Measurements from ENCODE around the gene IL36G. TPM values are rescaled to one million over a fixed set of nuclear protein-coding genes. Genes with fewer than 3 reads are reported as not detected.

IL36G gene
- total RNA-seq, 1 donor from 2014 or later, result not detected

- Histone ChIP-seq H3K27me3 (ENCODE audit: control insufficient read depth in 3 of 3, insufficient read depth in 3 of 3, low read length in 3 of 3) (peaks cover 0 to 3% (median 0%) of the 10 kb centered on the region in 3 donors), H3K9ac (ENCODE audit: low read depth in 1 of 3, low read length in 3 of 3) (no peak overlapping the region), H3K27ac (ENCODE audit: low read depth, low read length) (no peak overlapping the region), H3K36me3 (ENCODE audit: control insufficient read depth in 3 of 3, insufficient read depth in 3 of 3, low read length in 3 of 3) (no peaks in the 10 kb centered on the region), H3K4me1 (ENCODE audit: control insufficient read depth in 3 of 3, insufficient read depth in 3 of 3, low read length in 3 of 3) (no peaks in the 10 kb centered on the region), H3K9me3 (ENCODE audit: control insufficient read depth in 3 of 3, low read length in 3 of 3) (no peaks in the 10 kb centered on the region), H3K4me3 (ENCODE audit: low read length in 3 of 3) (no peak overlapping the region)
Observed at GRCh38 chr2:112967023-112967422, 10.8 kb upstream of the IL36G start.

DNA sequence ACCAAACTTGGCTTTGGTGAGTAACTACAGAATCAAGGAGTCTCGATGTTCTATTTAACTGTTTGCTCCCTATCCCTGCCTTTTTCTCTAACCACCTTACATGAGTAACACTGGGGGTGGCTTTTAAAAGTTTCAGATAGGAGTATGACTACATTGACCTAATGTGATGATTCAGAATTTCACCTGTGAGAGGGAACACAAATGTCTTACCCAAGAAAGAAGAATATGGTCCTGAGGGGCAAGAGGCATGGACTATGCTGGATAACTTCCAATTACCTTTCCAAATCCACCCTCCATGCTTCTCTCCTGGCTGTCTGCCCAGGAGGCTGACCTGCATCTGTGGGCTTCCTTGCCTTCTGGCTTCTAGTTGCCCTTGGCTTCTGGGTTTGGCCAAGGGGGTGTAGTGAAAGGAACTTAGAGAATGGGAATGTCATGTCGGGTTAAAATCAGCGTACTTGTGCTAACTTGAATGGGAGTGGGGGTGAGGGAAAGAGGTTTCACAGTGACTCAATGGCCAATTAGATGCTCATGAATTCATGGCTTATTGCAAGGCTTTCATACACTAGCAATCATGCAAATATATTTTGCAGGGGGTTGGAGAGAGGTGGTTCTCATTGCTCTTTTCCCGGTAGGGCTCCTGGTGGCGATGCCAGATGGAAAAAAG lies 5.3 kb upstream of the IL36G start:
- H3K27ac ChIP-seq (ENCODE audit: low read depth, low read length), result no peak overlapping the region
- H3K4me3 ChIP-seq (ENCODE audit: low read length in 3 of 3), result no peak overlapping the region
- no peak overlapping the region for H3K9ac ChIP-seq (ENCODE audit: low read depth in 1 of 3, low read length in 3 of 3)
- H3K4me1 ChIP-seq (ENCODE audit: control insufficient read depth in 3 of 3, insufficient read depth in 3 of 3, low read length in 3 of 3), result no peaks in the 10 kb centered on the region
- peaks cover 0 to 4% (median 0%) of the 10 kb centered on the region in 3 donors for H3K27me3 ChIP-seq (ENCODE audit: control insufficient read depth in 3 of 3, insufficient read depth in 3 of 3, low read length in 3 of 3)
- H3K36me3 ChIP-seq (ENCODE audit: control insufficient read depth in 3 of 3, insufficient read depth in 3 of 3, low read length in 3 of 3), result no peaks in the 10 kb centered on the region
- no peaks in the 10 kb centered on the region for H3K9me3 ChIP-seq (ENCODE audit: control insufficient read depth in 3 of 3, low read length in 3 of 3)

DNA sequence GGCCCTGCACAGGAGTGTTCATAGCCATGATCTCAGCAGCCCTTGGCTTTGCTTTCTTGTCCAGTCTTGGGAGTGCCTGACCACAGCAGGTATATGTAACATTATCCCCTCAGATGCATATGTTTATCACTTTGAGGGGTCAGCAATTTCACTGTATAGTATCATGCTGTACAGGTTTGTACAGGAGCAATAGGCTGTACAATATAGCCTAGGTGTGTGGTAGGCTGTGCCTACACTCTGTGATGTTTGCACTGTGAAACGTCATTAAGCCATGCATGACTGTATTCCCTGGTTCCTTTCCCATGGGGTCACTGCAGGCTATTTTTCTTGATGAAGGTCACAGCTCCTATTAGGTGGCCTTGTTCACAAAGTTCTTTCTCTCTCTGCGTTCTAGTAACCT lies 4.7 kb upstream of the IL36G start:
- Histone ChIP-seq H3K27ac (ENCODE audit: low read depth, low read length) (no peak overlapping the region), H3K36me3 (ENCODE audit: control insufficient read depth in 3 of 3, insufficient read depth in 3 of 3, low read length in 3 of 3) (no peaks in the 10 kb centered on the region), H3K27me3 (ENCODE audit: control insufficient read depth in 3 of 3, insufficient read depth in 3 of 3, low read length in 3 of 3) (peaks cover 0 to 4% (median 0%) of the 10 kb centered on the region in 3 donors), H3K4me1 (ENCODE audit: control insufficient read depth in 3 of 3, insufficient read depth in 3 of 3, low read length in 3 of 3) (no peaks in the 10 kb centered on the region), H3K4me3 (ENCODE audit: low read length in 3 of 3) (no peak overlapping the region), H3K9ac (ENCODE audit: low read depth in 1 of 3, low read length in 3 of 3) (no peak overlapping the region), H3K9me3 (ENCODE audit: control insufficient read depth in 3 of 3, low read length in 3 of 3) (no peaks in the 10 kb centered on the region)

DNA sequence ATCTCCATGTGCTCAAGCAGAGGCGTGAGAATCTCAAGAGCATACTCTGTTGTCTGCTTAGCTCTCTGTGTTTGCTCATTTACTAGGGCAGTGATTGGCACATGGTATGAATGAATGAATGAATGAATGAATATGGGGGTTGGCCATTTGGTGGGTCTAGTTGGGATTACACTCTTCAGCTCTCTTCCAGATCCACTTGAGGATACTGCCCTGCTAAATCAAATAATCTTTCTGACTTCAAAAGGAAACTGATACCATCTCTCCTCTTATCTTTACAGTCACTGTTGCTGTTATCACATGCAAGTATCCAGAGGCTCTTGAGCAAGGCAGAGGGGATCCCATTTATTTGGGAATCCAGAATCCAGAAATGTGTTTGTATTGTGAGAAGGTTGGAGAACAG lies 1.9 kb downstream of the IL36G start:
- Histone ChIP-seq H3K9ac (ENCODE audit: low read depth in 1 of 3, low read length in 3 of 3) (no peak overlapping the region), H3K27me3 (ENCODE audit: control insufficient read depth in 3 of 3, insufficient read depth in 3 of 3, low read length in 3 of 3) (peaks cover 0 to 2% (median 0%) of the 10 kb centered on the region in 3 donors), H3K4me3 (ENCODE audit: low read length in 3 of 3) (no peak overlapping the region)

GRCh38 chr2:112980537-112980936 lies 2.7 kb downstream of the IL36G start:
- Histone ChIP-seq H3K9ac (ENCODE audit: low read depth in 1 of 3, low read length in 3 of 3) (no peak overlapping the region), H3K36me3 (ENCODE audit: control insufficient read depth in 3 of 3, insufficient read depth in 3 of 3, low read length in 3 of 3) (no peaks in the 10 kb centered on the region), H3K4me1 (ENCODE audit: control insufficient read depth in 3 of 3, insufficient read depth in 3 of 3, low read length in 3 of 3) (no peaks in the 10 kb centered on the region), H3K27ac (ENCODE audit: low read depth, low read length) (no peak overlapping the region), H3K9me3 (ENCODE audit: control insufficient read depth in 3 of 3, low read length in 3 of 3) (no peaks in the 10 kb centered on the region), H3K27me3 (ENCODE audit: control insufficient read depth in 3 of 3, insufficient read depth in 3 of 3, low read length in 3 of 3) (peaks cover 0 to 2% (median 0%) of the 10 kb centered on the region in 3 donors), H3K4me3 (ENCODE audit: low read length in 3 of 3) (no peak overlapping the region)

More for the DNA sequence above, 1.9 kb downstream of the IL36G start:
- Histone ChIP-seq H3K36me3 (ENCODE audit: control insufficient read depth in 3 of 3, insufficient read depth in 3 of 3, low read length in 3 of 3) (no peaks in the 10 kb centered on the region), H3K27ac (ENCODE audit: low read depth, low read length) (no peak overlapping the region), H3K9me3 (ENCODE audit: control insufficient read depth in 3 of 3, low read length in 3 of 3) (no peaks in the 10 kb centered on the region), H3K4me1 (ENCODE audit: control insufficient read depth in 3 of 3, insufficient read depth in 3 of 3, low read length in 3 of 3) (no peaks in the 10 kb centered on the region)

- Histone ChIP-seq H3K4me1 (ENCODE audit: control insufficient read depth in 3 of 3, insufficient read depth in 3 of 3, low read length in 3 of 3) (no peaks in the 10 kb centered on the region), H3K4me3 (ENCODE audit: low read length in 3 of 3) (no peak overlapping the region), H3K9me3 (ENCODE audit: control insufficient read depth in 3 of 3, low read length in 3 of 3) (no peaks in the 10 kb centered on the region), H3K9ac (ENCODE audit: low read depth in 1 of 3, low read length in 3 of 3) (no peak overlapping the region), H3K27ac (ENCODE audit: low read depth, low read length) (no peak overlapping the region), H3K27me3 (ENCODE audit: control insufficient read depth in 3 of 3, insufficient read depth in 3 of 3, low read length in 3 of 3) (no peaks in the 10 kb centered on the region), H3K36me3 (ENCODE audit: control insufficient read depth in 3 of 3, insufficient read depth in 3 of 3, low read length in 3 of 3) (no peaks in the 10 kb centered on the region)
Observed at GRCh38 chr2:112985090-112985489, 7.3 kb downstream of the IL36G start.

DNA sequence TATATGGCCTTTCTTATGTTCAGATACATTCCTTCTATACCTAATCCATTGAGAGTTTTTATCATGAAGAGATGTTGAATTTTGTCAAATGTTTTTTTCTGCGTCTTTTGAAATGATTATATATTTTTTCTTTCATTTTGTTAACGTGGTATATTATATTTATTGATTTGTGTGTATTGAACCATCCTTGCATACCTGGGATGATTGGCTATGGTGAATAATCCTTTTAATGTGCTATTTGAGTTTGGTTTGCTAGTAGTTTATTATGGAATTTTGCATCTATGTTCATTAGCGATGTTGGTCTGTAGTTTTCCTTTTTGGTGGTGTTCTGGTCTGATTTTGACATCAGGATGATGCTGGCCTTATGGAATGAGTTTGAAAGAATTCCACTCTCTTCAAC lies 11.8 kb downstream of the IL36G start:
- peaks cover 3 to 9% (median 7%) of the 10 kb centered on the region in 3 donors for H3K9me3 ChIP-seq (ENCODE audit: control insufficient read depth in 3 of 3, low read length in 3 of 3)
- H3K4me1 ChIP-seq (ENCODE audit: control insufficient read depth in 3 of 3, insufficient read depth in 3 of 3, low read length in 3 of 3), result no peaks in the 10 kb centered on the region
- H3K27me3 ChIP-seq (ENCODE audit: control insufficient read depth in 3 of 3, insufficient read depth in 3 of 3, low read length in 3 of 3), result no peaks in the 10 kb centered on the region
- no peak overlapping the region for H3K4me3 ChIP-seq (ENCODE audit: low read length in 3 of 3)
- no peak overlapping the region for H3K9ac ChIP-seq (ENCODE audit: low read depth in 1 of 3, low read length in 3 of 3)
- H3K27ac ChIP-seq (ENCODE audit: low read depth, low read length), result no peak overlapping the region
- H3K36me3 ChIP-seq (ENCODE audit: control insufficient read depth in 3 of 3, insufficient read depth in 3 of 3, low read length in 3 of 3), result no peaks in the 10 kb centered on the region

GRCh38 chr2:112993831-112994230 lies 16.0 kb downstream of the IL36G start:
- H3K9ac ChIP-seq (ENCODE audit: low read depth in 1 of 3, low read length in 3 of 3), result no peak overlapping the region
- H3K36me3 ChIP-seq (ENCODE audit: control insufficient read depth in 3 of 3, insufficient read depth in 3 of 3, low read length in 3 of 3), result no peaks in the 10 kb centered on the region
- no peaks in the 10 kb centered on the region for H3K27me3 ChIP-seq (ENCODE audit: control insufficient read depth in 3 of 3, insufficient read depth in 3 of 3, low read length in 3 of 3)
- H3K9me3 ChIP-seq (ENCODE audit: control insufficient read depth in 3 of 3, low read length in 3 of 3), result peaks cover 3 to 9% (median 7%) of the 10 kb centered on the region in 3 donors
- no peak overlapping the region for H3K4me3 ChIP-seq (ENCODE audit: low read length in 3 of 3)
- H3K4me1 ChIP-seq (ENCODE audit: control insufficient read depth in 3 of 3, insufficient read depth in 3 of 3, low read length in 3 of 3), result no peaks in the 10 kb centered on the region
- H3K27ac ChIP-seq (ENCODE audit: low read depth, low read length), result no peak overlapping the region

DNA sequence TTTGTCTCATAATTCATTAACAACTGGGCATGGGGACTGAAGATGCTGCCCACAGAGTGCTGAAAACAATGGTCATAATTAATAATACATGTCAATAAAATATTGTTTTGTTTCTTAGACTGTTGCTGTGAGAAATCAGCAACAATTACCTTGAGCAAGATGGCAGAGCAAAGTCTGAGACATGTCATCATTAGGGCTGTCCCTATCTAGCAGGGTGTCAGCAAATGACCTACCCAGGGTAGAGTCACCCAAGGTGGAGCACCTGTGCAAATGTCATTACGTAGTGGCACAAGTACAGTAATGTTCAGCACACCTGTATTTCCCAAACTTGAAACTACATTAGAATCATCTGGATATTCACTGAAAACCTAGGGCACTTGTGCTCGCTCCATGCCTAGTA lies 16.8 kb downstream of the IL36G start:
- Histone ChIP-seq H3K36me3 (ENCODE audit: control insufficient read depth in 3 of 3, insufficient read depth in 3 of 3, low read length in 3 of 3) (no peaks in the 10 kb centered on the region), H3K9me3 (ENCODE audit: control insufficient read depth in 3 of 3, low read length in 3 of 3) (peaks cover 4 to 9% (median 8%) of the 10 kb centered on the region in 3 donors), H3K4me1 (ENCODE audit: control insufficient read depth in 3 of 3, insufficient read depth in 3 of 3, low read length in 3 of 3) (no peaks in the 10 kb centered on the region), H3K4me3 (ENCODE audit: low read length in 3 of 3) (no peak overlapping the region), H3K27ac (ENCODE audit: low read depth, low read length) (no peak overlapping the region), H3K27me3 (ENCODE audit: control insufficient read depth in 3 of 3, insufficient read depth in 3 of 3, low read length in 3 of 3) (no peaks in the 10 kb centered on the region), H3K9ac (ENCODE audit: low read depth in 1 of 3, low read length in 3 of 3) (no peak overlapping the region)

- no peak overlapping the region for H3K9ac ChIP-seq (ENCODE audit: low read depth in 1 of 3, low read length in 3 of 3)
- H3K4me3 ChIP-seq (ENCODE audit: low read length in 3 of 3), result no peak overlapping the region
- H3K4me1 ChIP-seq (ENCODE audit: control insufficient read depth in 3 of 3, insufficient read depth in 3 of 3, low read length in 3 of 3), result no peaks in the 10 kb centered on the region
- no peak overlapping the region for H3K27ac ChIP-seq (ENCODE audit: low read depth, low read length)
- peaks cover 7 to 12% (median 8%) of the 10 kb centered on the region in 3 donors for H3K9me3 ChIP-seq (ENCODE audit: control insufficient read depth in 3 of 3, low read length in 3 of 3)
- no peaks in the 10 kb centered on the region for H3K36me3 ChIP-seq (ENCODE audit: control insufficient read depth in 3 of 3, insufficient read depth in 3 of 3, low read length in 3 of 3)
- H3K27me3 ChIP-seq (ENCODE audit: control insufficient read depth in 3 of 3, insufficient read depth in 3 of 3, low read length in 3 of 3), result no peaks in the 10 kb centered on the region
Observed at GRCh38 chr2:112995346-112995920, 17.6 kb downstream of the IL36G start.
